Activated naive CD4-positive, alpha-beta T cell treated with anti-CD3 and anti-CD28 coated beads, Interleukin-2, amount 50 U/mL, for 24 hours (primary cell): ENCODE measurements around the gene CES3.
"Not testable (repeated sequence)": the region's sequence is repeated elsewhere in the genome, so short reads cannot be mapped to it uniquely, and the experiment has no call there.

Experiments
- H3K27ac Mint-ChIP-seq: one replicate; pipeline ENCODE4 v1.8.0; 2021; ENCODE audit warnings: mild to moderate bottlenecking, mixed read lengths
- H3K27me3 Mint-ChIP-seq: one replicate; pipeline ENCODE4 v1.8.0; 2021; ENCODE audit warnings: mixed read lengths
- H3K36me3 Mint-ChIP-seq: one replicate; pipeline ENCODE4 v1.8.0; 2021; ENCODE audit warnings: mixed read lengths
- H3K4me1 Mint-ChIP-seq: one replicate; pipeline ENCODE4 v1.8.0; 2021; ENCODE audit warnings: mixed read lengths
- H3K4me3 Mint-ChIP-seq: one replicate; pipeline ENCODE4 v1.8.0; 2021; ENCODE audit warnings: mild to moderate bottlenecking, mixed read lengths
- H3K9me3 Mint-ChIP-seq: one replicate; pipeline ENCODE4 v1.8.0; 2021; ENCODE audit warnings: mixed read lengths

Gene CES3

DNA sequence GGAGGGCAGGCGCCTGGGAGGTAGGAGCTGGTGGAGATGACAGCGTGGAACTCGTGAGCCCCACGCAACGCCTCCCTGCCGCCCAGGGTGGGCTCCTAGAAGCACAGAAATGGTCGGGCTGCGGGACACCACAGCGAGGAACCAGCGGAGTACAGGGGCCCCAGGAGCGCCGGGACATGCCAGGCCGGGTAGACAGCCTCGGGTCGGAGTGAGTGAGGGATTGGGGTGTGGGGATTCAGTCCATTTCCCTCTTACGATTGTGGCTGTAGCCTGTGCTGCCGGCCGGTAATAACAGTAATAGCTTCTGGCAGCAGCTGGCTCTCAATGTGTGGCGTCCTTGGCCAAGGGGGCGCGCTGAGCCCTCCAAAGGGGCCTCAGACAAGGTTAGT is 12.2 kb upstream of the CES3 start:
- Mint-ChIP-seq H3K27ac (no peak overlapping the region), H3K27me3 (peaks cover 28% of the 10 kb centered on the region), H3K36me3 (no peaks in the 10 kb centered on the region), H3K4me1 (peaks cover 18% of the 10 kb centered on the region), H3K9me3 (no peaks in the 10 kb centered on the region), H3K4me3 (peak overlapping the region; percentile 87)

DNA sequence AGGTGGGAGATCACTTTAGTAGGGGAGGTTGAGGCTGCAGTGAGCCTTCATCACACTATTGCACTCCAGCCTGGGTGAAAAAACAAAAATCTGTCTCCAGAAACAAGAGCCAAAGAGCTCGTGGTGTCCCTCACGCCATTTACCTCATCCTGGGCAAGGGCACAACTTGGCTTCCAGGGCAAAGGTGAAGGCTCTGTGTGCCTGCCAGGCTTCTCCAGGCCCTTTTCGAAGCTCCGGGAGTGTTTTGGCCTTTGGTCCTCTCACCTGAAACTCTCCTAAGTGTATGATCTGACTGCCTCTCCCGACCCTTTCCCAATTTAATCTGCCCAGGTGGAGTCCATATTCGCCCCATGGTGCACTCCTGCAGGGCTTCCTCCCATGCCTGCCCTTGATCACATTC is 11.6 kb upstream of the CES3 start:
- Mint-ChIP-seq H3K4me1 (peaks cover 18% of the 10 kb centered on the region), H3K27me3 (peaks cover 30% of the 10 kb centered on the region)

DNA sequence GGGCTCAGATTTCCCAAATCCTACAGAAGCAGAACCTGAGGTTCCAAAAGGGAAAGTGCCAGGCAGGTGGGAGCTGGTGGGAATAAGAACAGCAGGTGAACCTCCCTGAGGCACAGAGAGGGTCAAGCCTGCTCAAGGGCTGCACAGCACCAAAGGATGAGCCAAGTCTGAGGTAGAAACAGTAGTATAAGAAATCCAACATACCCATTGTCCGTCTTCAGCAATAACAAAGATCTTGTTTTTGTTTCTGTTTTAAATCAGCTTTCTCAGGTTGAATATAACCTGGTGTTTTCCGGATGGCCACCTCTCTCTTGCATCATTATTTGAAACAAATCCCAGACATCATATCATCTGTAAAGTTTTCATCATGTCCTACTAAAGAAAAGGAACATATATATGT is 10.6 kb upstream of the CES3 start:
- H3K4me1 Mint-ChIP-seq = peaks cover 18% of the 10 kb centered on the region
- peaks cover 30% of the 10 kb centered on the region for H3K27me3 Mint-ChIP-seq
- H3K4me3 Mint-ChIP-seq = no peak overlapping the region
- H3K27ac Mint-ChIP-seq = no peak overlapping the region
- H3K36me3 Mint-ChIP-seq = no peaks in the 10 kb centered on the region
- H3K9me3 Mint-ChIP-seq = no peaks in the 10 kb centered on the region

More for the DNA sequence above, 11.6 kb upstream of the CES3 start:
- Mint-ChIP-seq H3K4me3 (peak overlapping the region; percentile 52), H3K9me3 (no peaks in the 10 kb centered on the region), H3K36me3 (no peaks in the 10 kb centered on the region), H3K27ac (peak overlapping the region; percentile 41)

DNA sequence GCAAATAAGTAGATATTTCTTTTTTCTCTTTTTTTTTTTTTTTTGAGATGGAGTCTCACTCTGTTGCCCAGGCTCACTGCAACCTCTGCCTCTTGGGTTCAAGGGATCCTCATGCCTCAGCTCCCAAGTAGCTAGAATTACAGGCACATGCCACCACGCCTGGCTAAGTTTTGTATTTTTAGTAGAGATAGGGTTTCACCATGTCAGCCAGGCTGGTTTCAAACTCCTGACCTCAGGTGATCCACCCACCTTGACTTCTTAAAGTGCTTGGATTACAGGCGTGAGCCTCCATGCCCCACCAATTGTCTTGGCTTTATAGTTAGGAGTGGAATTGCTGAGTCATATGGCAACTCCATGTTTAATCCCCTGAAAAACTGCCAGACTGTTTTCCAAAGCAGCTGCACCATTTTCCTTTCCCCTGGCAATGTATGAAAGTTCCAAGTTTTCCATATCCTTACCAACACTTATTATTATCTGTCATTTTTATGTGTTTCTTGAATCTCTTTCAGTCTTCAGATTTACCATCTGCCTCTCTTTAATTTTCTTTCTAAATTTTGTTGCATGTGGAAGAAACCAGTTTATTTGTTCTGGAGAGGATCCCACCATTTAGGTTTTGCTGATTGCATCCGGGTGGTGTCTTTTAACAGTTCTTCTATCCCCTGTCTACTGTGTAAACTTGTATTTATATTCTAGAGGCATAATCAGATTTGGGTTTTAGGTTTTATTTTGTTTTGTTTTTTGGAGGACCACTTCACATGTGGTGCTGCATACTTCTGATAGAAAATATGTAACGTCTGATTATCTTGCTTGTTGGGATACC is 9.9 kb upstream of the CES3 start:
- H3K27me3 Mint-ChIP-seq = peaks cover 30% of the 10 kb centered on the region
- no peaks in the 10 kb centered on the region for H3K9me3 Mint-ChIP-seq
- no peaks in the 10 kb centered on the region for H3K36me3 Mint-ChIP-seq
- no peak overlapping the region for H3K4me3 Mint-ChIP-seq
- no peak overlapping the region for H3K27ac Mint-ChIP-seq
- peaks cover 18% of the 10 kb centered on the region for H3K4me1 Mint-ChIP-seq

DNA sequence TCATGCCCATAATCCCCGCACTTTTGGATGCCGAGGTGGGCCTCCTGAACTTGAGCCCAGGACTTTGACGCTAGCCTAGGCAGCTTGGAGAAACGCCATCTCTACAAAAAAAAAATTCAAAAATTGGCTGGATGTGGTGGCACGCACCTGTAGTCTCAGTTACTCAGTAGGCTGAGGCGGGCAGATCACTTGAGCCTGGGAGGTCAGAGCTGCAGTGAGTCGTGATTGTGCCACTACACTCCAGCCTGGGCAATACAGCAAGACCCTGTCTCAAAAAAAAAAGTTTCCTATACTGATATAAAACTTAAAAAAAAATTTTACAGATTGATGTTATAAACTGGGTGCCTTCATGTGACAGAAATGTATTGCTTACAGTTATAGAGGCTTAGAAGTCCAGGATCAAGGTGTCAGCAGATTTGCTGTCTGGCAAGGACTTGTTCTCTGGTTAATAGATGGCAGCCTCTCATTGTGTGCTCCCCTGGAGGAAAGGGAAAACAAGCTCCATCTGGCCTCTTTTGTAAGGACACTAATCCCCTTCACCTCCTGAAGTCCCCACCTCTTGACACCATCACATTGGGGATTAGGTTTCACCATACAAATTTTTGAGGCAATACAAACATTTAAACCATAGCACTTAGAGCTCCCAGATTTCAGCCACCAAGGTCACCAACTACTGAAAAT is 8.5 kb upstream of the CES3 start:
- H3K27ac Mint-ChIP-seq = no peak overlapping the region
- no peaks in the 10 kb centered on the region for H3K9me3 Mint-ChIP-seq
- H3K4me3 Mint-ChIP-seq = no peak overlapping the region
- H3K27me3 Mint-ChIP-seq = peaks cover 30% of the 10 kb centered on the region
- H3K36me3 Mint-ChIP-seq = no peaks in the 10 kb centered on the region
- peaks cover 10% of the 10 kb centered on the region for H3K4me1 Mint-ChIP-seq

DNA sequence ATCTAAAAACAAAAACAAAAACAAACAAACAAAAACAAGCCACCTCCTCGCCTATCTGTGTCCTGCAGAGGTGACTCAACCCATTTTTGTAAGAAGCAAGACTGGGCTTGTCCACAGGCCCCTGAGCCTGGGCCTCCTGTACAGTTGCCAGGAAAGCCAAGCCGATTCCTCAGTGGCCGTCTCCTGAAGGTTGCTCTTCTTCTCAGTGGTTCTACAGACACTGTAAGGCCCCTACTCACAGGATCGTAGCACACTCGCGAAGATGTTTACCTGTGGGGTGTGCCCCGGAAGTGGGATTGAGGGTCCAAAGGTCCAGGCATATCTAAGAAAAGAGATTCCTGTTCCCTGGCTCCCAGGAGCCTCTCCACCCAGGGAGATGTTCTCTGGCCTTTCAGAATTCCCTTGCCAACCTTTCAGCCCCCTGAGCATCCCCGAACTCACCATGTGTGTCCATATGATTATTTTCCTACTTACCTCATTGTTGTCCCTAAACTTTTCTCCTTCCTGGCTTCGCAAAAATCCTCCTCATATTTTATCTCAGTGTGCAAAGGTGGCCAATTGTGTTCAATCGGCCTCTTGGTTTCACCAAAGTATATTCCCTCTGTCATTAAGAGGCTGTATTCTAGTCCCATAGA is 7.5 kb upstream of the CES3 start:
- Mint-ChIP-seq H3K36me3 (no peaks in the 10 kb centered on the region), H3K4me1 (peaks cover 7% of the 10 kb centered on the region), H3K27ac (peak overlapping the region; percentile 78), H3K9me3 (no peaks in the 10 kb centered on the region), H3K27me3 (peaks cover 30% of the 10 kb centered on the region), H3K4me3 (no peak overlapping the region)

DNA sequence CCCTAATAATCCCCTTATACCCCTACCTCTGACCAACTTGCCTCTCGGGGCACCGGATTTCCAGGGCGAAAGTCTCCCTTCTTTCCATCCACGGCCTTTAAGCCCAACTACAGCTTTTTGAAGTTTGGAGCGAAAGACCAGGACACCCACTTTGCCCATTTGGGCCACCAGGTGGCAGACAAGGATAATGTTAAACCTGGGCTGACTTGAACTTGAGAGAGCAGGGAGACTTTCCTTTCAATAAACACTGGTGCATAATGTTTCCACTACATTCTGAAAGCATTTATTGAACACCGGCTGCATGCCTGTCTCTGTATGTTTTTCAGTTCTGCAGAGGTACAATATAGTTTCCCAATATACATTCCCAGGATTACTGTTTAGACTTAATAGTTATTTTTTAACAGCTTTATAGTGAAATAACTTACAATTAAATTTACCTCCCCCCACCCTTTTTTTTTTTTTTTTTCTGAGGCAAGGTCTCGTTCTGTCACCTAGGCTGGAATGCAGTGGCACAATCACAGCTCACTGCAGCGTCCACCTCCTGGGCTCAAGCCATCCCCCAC is 6.9 kb upstream of the CES3 start:
- H3K4me3 Mint-ChIP-seq = no peak overlapping the region
- peaks cover 10% of the 10 kb centered on the region for H3K4me1 Mint-ChIP-seq
- H3K9me3 Mint-ChIP-seq = no peaks in the 10 kb centered on the region
- H3K27me3 Mint-ChIP-seq = peaks cover 28% of the 10 kb centered on the region
- H3K36me3 Mint-ChIP-seq = no peaks in the 10 kb centered on the region
- H3K27ac Mint-ChIP-seq = peak overlapping the region; percentile 78

DNA sequence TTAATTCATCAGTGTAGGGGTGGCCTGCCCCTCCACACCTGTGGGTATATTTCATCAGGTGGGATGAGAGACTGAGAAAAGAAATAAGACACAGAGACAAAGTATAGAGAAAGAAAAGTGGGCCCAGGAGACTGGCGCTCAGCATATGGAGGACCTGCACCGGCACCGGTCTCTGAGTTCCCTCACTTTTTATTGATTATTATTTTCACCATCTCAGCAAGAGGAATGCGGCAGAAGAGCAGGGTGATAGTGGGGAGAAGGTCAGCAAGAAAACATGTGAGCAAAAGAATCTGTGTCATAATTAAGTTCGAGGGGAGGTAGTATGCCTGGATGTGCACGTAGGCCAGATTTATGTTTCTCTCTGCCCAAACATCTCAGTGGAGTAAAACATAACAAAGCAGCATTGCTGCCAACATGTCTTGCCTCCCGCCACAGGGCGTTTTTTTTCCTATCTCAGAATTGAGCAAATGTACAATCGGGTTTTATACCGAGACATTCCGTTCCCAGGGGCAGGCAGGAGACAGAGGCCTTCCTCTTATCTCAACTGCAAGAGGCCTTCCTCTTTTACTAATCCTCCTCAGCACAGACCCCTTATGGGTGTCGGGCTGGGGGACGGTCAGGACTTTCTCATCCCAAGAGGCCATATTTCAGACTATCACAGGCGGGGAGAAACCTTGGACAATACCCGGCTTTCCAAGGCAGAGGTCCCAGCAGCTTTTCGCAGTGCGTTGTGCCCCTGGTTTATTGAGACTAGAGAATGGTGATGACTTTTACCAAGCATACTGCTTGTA is 5.5 kb upstream of the CES3 start:
- not testable (repeated sequence) for H3K27ac Mint-ChIP-seq, H3K4me3 Mint-ChIP-seq, H3K36me3 Mint-ChIP-seq, H3K9me3 Mint-ChIP-seq
- Mint-ChIP-seq H3K27me3 (peaks cover 18% of the 10 kb centered on the region), H3K4me1 (peaks cover 13% of the 10 kb centered on the region)

DNA sequence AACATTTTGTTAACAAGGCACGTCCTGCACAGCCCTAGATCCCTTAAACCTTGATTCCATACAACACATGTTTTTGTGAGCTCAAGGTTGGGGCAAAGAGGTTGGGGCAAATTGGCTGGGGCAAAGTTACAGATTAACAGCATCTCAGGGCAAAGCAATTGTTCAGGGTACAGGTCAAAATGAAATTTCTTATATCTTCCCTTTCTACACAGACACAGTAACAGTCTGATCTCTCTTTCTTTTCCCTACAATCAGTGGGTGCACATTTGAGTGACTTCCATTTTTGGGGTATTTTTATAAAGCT is 5.0 kb upstream of the CES3 start:
- H3K36me3 Mint-ChIP-seq, H3K4me3 Mint-ChIP-seq, H3K27ac Mint-ChIP-seq, H3K9me3 Mint-ChIP-seq: not testable (repeated sequence)
- Mint-ChIP-seq H3K27me3 (peaks cover 17% of the 10 kb centered on the region), H3K4me1 (peaks cover 17% of the 10 kb centered on the region)

DNA sequence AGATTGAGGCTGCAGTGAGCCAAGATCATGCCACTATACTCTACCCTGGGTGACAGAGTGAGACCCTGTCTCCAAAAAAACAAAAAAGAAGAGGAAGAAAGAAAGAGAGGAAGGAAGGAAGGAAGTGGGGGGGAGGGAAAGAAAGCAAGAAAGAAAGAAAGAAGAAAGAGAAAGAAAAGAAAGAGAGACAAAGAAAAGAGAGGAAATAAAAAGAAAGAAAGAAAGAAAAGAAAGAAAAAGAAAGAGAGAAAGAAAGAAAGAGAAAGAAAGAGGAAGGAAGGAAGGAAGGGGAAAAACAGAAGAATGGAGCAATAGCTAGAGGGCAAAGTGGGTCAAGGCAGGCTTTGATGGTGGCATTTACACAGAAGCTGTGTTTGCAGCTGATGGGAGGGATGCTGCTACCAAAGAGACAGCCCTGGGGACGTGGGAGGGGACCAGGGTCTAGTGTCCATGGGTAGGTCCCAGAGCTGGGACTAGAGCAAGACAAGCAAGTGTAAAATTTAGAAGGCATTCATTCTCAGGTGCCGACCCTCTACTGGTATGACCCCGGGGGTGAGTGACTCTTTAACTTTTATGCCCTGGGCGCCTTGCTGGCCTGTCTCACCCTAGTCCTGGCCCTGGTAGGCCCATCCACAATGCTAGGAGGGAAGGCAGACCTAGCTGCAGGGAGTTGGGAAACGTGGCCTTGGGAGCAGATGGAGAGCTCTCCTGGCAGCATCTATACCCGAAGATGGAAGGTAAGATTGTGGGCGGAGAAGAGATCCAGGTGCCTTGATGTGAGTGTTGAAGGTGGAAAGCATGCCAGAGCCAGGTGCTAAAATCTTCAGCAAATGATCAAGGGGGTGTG is 2.0 kb upstream of the CES3 start:
- H3K27me3 Mint-ChIP-seq = peaks cover under 1% of the 10 kb centered on the region
- peaks cover 22% of the 10 kb centered on the region for H3K4me1 Mint-ChIP-seq
- H3K27ac Mint-ChIP-seq = no peak overlapping the region
- H3K36me3 Mint-ChIP-seq = no peaks in the 10 kb centered on the region
- H3K4me3 Mint-ChIP-seq = no peak overlapping the region
- H3K9me3 Mint-ChIP-seq = no peaks in the 10 kb centered on the region

DNA sequence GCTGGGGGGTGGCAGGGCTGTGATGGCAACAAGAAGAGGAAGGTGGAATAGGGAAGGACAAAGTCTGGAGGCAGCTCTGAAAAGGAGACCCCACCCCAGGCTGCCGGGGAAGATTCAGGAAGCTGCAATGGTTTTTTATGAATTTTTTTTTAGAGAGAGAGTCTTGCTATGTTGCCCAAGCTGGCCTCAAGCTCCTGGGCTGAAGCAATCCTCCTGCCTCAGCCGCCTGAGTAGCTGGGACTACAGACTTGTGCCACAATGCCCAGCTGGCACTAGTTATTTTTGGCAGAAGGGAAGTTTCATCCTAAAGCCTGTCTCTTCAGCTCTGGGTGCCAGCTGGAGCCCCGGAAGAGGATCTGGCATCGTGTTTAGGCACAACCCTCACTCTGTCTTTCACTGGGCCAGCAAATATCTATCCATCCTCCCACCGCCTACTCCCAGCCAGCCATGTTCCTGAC is 1.3 kb upstream of the CES3 start:
- H3K36me3 Mint-ChIP-seq = no peaks in the 10 kb centered on the region
- no peaks in the 10 kb centered on the region for H3K9me3 Mint-ChIP-seq
- H3K4me1 Mint-ChIP-seq = peaks cover 22% of the 10 kb centered on the region
- no peaks in the 10 kb centered on the region for H3K27me3 Mint-ChIP-seq
- H3K27ac Mint-ChIP-seq = no peak overlapping the region
- H3K4me3 Mint-ChIP-seq = no peak overlapping the region

DNA sequence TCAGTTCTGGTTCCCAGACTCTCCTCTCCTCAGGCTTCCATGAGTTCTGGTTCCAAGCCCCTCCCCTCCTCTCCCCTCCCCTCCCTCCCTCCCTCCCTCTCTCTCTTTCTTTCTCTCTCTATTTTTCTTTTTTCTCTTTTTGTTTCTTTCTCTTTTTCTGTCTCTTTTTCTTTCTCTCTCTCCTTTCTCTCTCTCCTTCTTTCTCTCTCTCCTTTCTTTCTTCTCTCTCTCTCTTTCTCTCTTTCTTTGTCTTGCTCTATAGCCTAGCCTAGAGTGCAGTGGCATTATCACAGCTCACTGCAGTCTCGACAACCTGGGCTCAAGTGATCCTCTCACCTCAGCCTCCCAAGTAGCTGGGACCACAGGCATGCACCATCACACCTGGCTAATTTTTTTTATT is 796 bp upstream of the CES3 start:
- Mint-ChIP-seq H3K4me3 (no peak overlapping the region), H3K4me1 (peaks cover 22% of the 10 kb centered on the region), H3K36me3 (no peaks in the 10 kb centered on the region), H3K9me3 (no peaks in the 10 kb centered on the region), H3K27me3 (no peaks in the 10 kb centered on the region), H3K27ac (no peak overlapping the region)

DNA sequence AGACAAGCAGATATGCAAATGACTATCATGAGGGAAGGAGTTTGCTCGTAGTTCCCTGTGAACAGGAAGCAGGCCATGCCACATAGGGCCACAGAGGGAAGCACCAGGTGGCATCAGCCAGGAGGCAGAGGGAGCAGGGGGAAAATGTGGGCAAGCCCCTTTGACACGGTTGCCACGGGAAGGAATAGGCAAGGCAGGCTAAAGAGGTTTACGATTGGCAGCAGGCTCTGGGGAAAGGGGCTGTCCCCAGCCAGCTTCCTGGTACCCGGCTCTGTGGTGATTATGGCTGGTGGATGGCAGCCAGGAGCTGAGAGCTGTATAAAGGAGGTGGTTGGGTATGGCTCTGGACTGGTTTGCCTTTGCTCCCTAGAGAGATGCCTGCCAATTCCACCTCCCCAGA is 848 bp downstream of the CES3 start:
- H3K4me1 Mint-ChIP-seq = peaks cover 22% of the 10 kb centered on the region
- H3K36me3 Mint-ChIP-seq = no peaks in the 10 kb centered on the region
- no peaks in the 10 kb centered on the region for H3K27me3 Mint-ChIP-seq
- no peak overlapping the region for H3K4me3 Mint-ChIP-seq
- no peaks in the 10 kb centered on the region for H3K9me3 Mint-ChIP-seq
- no peak overlapping the region for H3K27ac Mint-ChIP-seq

DNA sequence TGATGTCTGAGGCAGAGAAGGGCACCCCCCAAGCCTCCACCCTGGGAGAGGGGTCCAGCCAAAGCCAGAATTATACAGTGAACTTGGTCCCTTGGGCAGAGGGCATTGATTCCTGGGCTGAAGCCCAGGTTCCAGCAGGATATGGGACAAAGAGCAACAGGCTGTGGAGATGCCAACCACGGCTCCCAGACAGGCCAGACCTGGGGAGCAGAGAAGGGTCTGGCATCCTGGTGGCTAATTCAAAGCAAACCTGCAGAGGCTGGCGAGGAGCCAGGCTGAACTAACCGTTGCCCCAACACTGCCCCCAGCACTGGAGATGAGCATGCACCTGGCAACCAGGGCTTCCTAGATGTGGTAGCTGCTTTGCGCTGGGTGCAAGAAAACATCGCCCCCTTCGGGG is 3.0 kb downstream of the CES3 start:
- Mint-ChIP-seq H3K27ac (no peak overlapping the region), H3K27me3 (no peaks in the 10 kb centered on the region), H3K4me3 (no peak overlapping the region), H3K9me3 (no peaks in the 10 kb centered on the region), H3K36me3 (no peaks in the 10 kb centered on the region), H3K4me1 (peaks cover 13% of the 10 kb centered on the region)

DNA sequence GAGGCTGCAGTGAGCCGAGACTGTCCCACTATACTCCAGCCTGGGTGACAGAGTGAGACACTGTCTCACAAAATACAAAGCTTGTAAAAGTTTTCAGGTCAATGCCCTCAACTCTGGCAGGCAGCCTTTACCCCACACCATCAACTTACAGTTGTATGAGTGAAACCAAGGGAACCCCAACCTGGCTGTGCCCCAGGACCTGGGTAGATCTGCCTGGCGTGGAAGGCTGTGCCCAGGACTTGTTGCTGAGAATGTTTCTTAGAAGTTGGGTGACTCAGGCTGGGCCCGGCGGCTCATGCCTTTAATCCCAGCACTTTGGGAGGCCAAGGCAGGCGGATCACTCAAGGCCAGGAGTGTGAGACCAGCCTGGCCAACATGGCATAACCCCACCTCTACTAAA is 7.8 kb downstream of the CES3 start:
- Mint-ChIP-seq H3K4me3 (no peak overlapping the region), H3K27me3 (no peaks in the 10 kb centered on the region), H3K27ac (no peak overlapping the region)

More for the DNA sequence above, 7.8 kb downstream of the CES3 start:
- Mint-ChIP-seq H3K9me3 (no peaks in the 10 kb centered on the region), H3K36me3 (no peaks in the 10 kb centered on the region), H3K4me1 (no peaks in the 10 kb centered on the region)
